Measurements from ENCODE around the gene RGS19.

Gene RGS19

DNA sequence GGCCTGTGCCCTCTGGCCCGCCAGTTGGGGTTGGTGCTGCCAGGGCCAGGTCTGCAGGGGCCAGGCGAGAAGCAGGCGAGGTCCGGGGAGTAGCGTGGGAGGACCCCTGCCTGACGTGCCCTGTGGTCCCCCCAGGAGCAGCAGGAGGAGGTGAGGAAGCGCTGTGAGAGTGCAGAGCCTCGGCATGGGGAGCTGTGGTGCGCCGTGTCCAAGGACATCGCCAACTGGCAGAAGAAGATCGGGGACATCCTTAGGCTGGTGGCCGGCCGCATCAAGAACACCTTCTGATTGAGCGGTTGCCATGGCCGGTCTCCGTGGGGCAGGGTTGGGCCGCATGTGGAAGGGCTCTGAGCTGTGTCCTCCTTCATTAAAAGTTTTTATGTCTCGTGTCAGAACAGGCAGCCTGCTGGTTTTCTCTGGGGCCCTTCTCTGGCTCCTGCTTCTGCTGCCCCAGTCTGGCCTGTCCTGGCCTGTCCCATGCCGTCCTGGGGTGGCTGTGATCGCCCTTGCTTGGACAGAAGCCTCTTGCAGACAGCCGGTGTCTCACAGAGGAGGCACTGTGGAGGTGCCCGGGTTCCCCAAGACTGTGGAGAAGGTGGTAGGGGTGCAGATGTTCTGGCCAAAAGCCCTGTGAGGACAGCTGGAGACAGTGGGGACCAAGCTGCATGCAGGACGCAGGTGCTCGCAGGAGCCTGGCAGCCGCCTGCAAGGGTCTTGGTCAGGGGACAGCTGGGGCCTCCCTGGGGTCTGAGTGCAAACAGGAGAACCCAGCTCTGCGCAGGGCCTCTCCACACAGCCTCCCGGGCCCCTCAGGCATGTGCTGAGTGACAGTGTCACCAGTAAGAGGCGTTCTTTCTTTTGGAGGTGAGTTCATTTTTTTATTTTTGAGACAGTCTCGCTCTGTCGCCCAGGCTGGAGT lies 46.4 kb downstream of the RGS19 start:
- DNase-seq, result no peak

DNA sequence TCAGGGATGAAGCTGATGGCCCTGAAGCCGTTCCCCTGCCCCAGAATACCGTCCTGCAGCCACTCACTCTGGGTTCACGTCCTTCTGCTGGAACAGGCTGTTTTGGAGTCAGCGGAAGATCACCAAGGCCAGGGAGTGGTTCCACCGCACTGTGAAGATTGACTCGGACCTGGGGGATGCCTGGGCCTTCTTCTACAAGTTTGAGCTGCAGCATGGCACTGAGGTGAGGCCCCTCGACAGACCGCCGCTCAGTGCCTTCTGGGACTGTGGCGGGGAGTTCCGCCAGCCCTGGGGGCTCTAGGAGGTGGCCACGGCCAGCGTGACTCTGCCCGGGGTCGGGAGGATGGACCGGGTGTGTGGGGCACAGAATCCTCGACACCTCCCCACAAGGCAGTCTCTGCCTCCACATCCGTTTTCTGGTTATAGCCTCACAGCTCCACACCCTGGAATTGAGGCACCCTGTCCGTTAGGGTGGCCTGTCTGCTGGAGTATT lies 47.5 kb downstream of the RGS19 start:
- no peak for DNase-seq

DNA sequence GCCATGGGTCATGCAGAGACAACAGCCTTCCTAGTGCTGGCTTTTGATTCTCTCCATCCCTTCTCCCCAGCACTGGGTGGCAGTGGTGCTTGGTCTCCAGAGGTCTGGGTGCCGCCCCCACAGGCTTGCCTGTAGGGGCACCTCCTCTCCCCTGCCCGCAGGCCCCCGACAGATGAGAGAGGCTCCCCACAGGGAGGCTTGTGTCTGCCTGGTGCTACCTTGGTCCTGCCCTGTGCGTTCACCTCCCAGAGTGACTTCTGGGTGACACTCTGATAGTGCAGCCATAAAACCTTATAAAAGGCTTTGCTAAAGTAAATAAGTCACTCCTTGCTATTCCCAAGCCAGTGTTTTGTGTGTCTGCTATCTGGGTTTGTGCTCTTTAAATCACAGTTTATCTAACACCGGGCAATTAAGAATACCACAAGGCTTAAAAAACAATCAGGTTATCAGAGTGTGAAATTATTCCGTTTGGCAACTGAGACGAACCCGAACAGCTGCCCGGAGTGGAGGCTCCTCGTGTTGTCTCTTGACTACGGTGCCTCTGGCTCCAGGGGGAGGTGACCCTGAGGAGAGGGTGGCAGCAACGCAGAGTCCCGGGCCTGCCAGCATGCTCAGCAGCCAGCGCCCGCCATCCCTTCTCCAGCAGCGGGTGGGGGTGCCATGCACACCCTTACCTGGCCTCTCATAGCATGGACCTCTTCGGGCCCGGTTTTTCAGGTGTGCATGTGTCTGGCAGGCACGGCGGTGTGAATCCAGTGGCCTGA lies 48.8 kb downstream of the RGS19 start:
- no peak for DNase-seq

DNA sequence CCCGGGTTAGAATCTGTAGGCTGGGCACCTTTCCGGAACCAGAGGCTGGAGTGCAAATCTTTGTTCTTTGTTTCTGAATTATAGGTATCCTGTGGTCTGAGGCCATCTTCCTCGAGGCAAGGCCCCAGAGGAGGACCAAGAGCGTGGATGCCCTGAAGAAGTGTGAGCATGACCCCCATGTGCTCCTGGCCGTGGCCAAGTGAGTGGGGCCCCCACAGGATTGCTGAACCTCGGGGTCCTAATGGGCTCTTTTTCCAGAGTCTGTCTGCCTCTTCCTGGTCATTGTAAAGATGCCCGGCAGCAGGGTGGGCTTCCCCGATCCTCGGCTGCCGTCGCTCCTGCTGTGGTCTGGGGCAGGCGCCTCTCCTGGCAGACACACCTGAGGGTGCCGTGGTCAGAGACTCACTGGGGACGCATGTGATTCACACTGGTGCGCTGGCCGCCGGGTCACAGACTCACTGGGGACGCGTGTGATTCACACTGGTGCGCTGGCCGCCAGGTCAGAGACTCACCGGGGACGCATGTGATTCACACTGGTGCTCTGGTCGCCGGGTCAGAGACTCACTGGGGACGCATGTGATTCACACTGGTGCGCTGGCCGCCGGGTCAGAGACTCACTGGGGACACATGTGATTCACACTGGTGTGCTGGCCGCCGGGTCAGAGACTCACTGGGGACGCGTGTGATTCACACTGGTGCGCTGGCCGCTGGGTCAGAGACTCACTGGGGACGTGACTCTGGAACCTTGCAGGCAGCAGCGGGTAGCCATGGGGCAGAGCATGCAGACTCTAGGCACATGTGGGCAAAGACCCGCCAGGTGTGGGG lies 49.8 kb downstream of the RGS19 start:
- DNase-seq, result no peak

DNA sequence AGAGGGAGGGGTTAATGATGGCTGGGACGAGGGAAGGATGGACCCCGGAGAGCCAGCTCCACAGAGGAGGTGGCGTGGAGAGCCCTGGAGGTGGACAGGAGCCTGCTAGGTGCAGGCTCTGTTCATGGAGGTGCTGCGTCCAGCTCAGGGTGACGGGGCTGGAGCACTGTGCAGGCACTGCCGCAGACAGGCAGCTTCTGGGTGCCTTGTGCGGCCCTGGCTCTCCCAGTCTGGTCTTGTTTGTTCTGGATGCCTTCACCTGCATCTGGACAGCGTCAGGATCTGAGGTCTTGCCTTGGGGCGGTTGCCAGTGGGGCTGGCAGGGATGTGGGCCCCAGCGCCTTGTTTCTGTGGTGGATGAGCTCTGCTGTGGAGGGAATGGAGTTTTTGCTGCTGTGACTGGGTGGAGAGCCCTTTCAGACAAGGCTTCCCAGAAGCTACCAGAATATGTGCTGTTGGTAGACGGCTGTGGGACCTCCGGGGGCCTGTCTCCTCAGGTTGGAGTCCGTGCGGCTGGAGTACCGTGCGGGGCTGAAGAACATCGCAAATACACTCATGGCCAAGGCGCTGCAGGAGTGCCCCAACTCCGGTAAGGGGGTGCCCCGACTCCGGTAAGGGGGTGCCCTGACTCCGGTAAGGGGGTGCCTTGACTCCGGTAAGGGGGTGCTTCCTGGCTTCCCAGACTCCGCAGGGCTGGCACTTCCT lies 51.2 kb downstream of the RGS19 start:
- no peak for DNase-seq

DNA sequence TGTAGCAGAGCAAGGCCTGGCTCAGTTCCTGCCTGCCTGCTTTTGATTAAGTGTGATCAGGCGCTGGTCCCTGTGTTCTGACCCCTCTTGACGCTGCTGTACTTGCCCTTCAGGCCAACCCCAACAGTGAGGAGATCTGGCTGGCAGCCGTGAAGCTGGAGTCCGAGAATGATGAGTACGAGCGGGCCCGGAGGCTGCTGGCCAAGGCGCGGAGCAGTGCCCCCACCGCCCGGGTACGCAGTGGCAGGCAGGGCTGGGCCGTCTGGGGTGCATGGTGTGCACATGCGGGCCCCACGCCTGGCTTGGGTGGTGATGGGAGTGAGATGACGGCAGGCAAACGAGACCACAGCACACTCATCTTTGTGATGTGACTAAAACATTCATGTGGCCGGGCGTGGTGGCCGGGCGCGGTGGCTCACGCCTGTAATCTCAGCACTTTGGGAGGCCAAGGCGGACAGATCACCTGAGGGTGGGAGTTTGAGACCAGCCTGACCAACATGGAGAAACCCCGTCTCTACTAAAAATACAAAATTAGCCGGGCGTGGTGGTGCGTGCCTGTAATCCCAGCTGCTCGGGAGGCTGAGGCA lies 53.4 kb downstream of the RGS19 start:
- DNase-seq, result no peak

DNA sequence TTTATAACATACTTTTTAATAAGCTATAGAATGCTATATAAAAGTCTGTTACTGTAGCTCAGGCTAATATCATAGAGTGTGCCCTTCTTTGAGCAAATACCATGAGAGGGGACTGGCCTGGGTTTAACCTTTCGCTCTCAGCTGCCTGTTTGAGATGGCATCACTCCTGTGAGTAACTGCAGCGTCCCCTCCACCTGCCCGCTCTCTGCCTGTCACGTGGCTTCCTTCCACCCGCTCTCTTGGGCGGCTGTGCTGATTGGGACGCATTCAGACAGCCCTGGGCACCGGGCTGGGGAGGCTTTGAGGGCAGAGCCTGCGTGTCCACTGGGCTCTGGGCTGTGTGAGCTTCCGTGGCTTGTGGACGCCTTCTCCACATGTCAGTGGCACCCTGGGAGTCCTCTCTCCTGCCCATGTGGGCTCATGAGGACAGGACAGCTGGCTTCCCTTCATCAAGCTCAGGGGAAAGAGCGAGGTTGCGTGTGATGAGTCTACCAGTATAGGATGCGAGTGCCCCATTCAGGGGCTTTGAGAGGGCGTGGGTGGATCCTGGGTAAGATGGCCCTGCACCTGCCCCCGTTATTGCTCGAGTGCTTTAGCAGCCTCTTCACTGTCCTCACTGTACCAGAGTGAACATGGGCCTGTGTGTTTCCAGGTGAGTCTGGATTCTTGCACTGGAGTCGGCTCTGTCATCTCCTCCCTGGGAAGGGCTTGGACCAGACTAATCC lies 54.1 kb downstream of the RGS19 start:
- no peak for DNase-seq

DNA sequence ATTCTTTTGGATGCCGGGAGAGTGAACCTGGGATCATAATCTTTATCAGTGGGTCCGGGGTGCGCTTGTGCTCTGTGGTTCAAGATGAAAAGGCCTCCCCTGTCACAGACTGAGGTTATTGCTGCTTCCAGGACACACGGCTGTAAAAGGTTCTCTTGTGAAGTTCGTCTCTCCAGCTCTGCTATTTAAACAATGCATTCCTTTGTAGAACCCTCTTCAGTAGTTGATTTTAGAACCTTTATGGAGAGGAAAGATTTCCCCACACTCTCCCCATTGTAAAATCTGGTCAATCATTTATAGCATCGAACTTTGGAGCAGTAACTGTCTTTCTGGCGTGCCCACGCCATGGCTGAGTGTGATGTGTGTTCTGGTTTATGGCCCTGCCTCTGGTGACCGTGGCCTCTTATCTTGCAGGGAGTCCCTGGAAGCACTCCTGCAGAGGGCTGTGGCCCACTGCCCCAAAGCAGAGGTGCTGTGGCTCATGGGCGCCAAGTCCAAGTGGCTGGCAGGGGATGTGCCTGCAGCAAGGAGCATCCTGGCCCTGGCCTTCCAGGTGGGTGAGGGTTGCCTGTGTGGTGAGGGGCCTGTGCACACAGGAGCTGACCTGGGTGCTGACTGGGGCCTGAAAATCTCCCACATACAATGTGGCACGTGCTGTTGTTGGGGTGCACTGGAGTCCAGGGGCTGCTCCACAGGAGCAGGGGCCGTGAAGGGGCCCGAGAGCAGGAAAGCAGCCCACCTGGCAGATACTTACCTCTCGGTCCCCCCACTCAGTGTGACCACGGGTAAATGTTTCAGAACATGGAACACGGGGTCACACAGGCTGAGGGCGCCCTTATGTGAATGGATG lies 55.0 kb downstream of the RGS19 start:
- no peak for DNase-seq

DNA sequence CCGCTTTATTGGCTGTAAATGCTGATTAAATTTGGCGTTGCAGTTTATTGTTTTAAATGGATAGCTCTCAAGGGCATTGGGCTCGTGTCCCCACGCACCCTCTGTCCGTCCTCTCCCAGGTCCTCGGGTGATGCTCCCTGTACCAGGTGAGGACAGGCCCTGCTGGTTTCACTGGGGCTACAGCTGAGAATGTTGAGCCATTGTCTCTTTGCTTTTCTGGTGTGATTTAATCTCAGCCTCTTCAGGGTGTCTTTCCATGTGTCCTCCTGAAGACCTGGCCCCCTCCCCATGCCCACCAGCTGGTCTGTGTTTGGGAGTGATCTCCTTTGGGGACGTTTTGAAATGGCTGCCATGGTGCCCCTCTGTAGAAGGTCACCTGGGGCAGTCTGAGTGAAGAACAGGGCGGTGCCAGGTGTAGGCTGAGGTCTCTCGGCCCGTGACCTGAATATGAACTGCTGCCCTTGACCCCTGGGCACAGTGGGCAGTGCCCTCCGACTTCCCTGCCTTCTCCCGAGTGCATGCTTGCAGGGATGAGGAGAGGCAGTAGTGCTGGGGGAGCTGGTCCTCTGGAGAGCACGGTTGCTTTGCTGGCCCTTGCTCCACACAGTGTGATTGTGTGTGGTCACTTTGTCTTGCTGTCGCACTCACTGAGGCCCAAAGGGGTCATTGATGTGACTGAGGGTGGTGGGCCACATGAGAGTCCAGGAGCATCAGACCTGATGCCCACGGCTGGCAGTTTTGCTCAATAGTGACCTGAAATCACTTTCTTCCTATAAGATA lies 55.8 kb downstream of the RGS19 start:
- no peak for DNase-seq

All from NCI-H2227 treated with DMSO at 0.1 percent for 48 hours (cell line).